ENCODE data around the gene FLYWCH2. TPM values are rescaled to one million over a fixed set of nuclear protein-coding genes. Genes with fewer than 3 reads are reported as not detected.

The FLYWCH2 gene
- total and polyA plus RNA-seq, 2 donors (not counting 3 experiments of a cell fraction or from before 2014, with no cell fraction given): 18.3 to 34.6 TPM

GRCh38 chr16:2839650-2840450, 43.2 kb upstream of the FLYWCH2 start:
- POLR2A ChIA-PET: interaction anchor here (0.6 to 1.6 kb wide), 2 partner anchors 28 to 70 kb away, joined by 3 to 8 read pairs; no protein-coding TSS in a partner anchor
- BruUV-seq (replicated peaks): no TSS peak

GRCh38 chr16:2840914-2841313, 42.1 kb upstream of the FLYWCH2 start:
- H3K9ac ChIP-seq (replicated peaks; ENCODE audit: extremely low read depth, insufficient read depth, low read length): no peak overlapping the region
- BruUV-seq (replicated peaks): no TSS peak
- no peak overlapping the region for H3K27ac ChIP-seq (ENCODE audit: insufficient read depth, low read depth, low read length)
- H3K79me2 ChIP-seq (ENCODE audit: control insufficient read depth, insufficient read depth, low read length): no peaks in the 10 kb centered on the region
- no peak for FAIRE-seq
- no peaks in the 10 kb centered on the region for H3K9me1 ChIP-seq (replicated peaks; ENCODE audit: control insufficient read depth, extremely low read depth, insufficient read depth, low read length)
- dilution Hi-C loops (cut with MboI; ENCODE audit: extremely low pct_ligation_motif_present, low sequenced_read_pairs): no loop called here
- no peaks in the 10 kb centered on the region for H4K20me1 ChIP-seq (replicated peaks; ENCODE audit: control insufficient read depth, extremely low read depth, insufficient read depth, low read length)
- DNase-seq (ENCODE audit: low read depth, low spot score): no peak
- no peaks in the 10 kb centered on the region for H3K27me3 ChIP-seq (ENCODE audit: control insufficient read depth in 2 of 2, insufficient read depth in 2 of 2, low read length in 2 of 2)
- POLR2A ChIA-PET: no interaction called here
- no peak overlapping the region for H2AFZ ChIP-seq (ENCODE audit: low read depth, low read length)
- CTCF ChIA-PET: interaction anchor here (3.0 to 6.4 kb wide), 2 partner anchors 29 to 65 kb away, joined by 15 to 372 read pairs; no protein-coding TSS in a partner anchor
- H3K36me3 ChIP-seq (ENCODE audit: control insufficient read depth in 2 of 2, extremely low read depth in 1 of 2, insufficient read depth in 2 of 2, low read length in 2 of 2): no peaks in the 10 kb centered on the region
- H3K4me2 ChIP-seq (ENCODE audit: insufficient read depth, low read length): no peak overlapping the region
- H3K9me3 ChIP-seq (replicated peaks; ENCODE audit: control insufficient read depth, insufficient read depth, low read length): no peaks in the 10 kb centered on the region
- peaks cover 15% of the 10 kb centered on the region for H3K4me1 ChIP-seq (ENCODE audit: control insufficient read depth, extremely low read depth, insufficient read depth, low read length)
- intact Hi-C loops (cut with micrococcal nuclease): no loop called here
- no peak for TF ChIP-seq MYC (IDR thresholded peaks at IDR 0.05; ENCODE audit: low read depth, low read length)
- no peak for TF ChIP-seq GATA2 (IDR thresholded peaks at IDR 0.05; ENCODE audit: insufficient read depth, insufficient read length, low read depth, low read length)
- TF ChIP-seq POLR2A (IDR thresholded peaks at IDR 0.05; ENCODE audit: low read depth, low read length): no peak
- no peak for TF ChIP-seq CTCF (IDR thresholded peaks at IDR 0.05; ENCODE audit: extremely low read depth in 1 of 2, insufficient read depth in 1 of 2, low read depth in 1 of 2, low read length in 2 of 2)
- no peak for TF ChIP-seq EZH2 (IDR thresholded peaks at IDR 0.05; ENCODE audit: borderline replicate concordance, low read depth, low read length, severe bottlenecking)
- TF ChIP-seq JUN (IDR thresholded peaks at IDR 0.05; ENCODE audit: borderline replicate concordance, insufficient read depth, insufficient read length, low read depth): no peak
- TF ChIP-seq MAX (IDR thresholded peaks at IDR 0.05; ENCODE audit: insufficient read depth, insufficient read length): no peak
- TF ChIP-seq FOS (IDR thresholded peaks at IDR 0.05; ENCODE audit: borderline replicate concordance, insufficient read depth, low read length): no peak
- no peak for TF ChIP-seq POLR2AphosphoS5 (IDR thresholded peaks at IDR 0.05; ENCODE audit: insufficient read depth, low read depth, low read length)
- no peak overlapping the region for H3K4me3 ChIP-seq (replicated peaks in 1 of 3; ENCODE audit: insufficient read depth in 1 of 3, low read depth in 1 of 3, low read length in 3 of 3)

More at GRCh38 chr16:2839650-2840450, 43.2 kb upstream of the FLYWCH2 start:
- Histone ChIP-seq H3K79me2 (ENCODE audit: control insufficient read depth, insufficient read depth, low read length) (no peaks in the 10 kb centered on the region), H3K27ac (ENCODE audit: insufficient read depth, low read depth, low read length) (no peak overlapping the region), H2AFZ (ENCODE audit: low read depth, low read length) (no peak overlapping the region), H4K20me1 (replicated peaks; ENCODE audit: control insufficient read depth, extremely low read depth, insufficient read depth, low read length) (no peaks in the 10 kb centered on the region), H3K4me2 (ENCODE audit: insufficient read depth, low read length) (no peak overlapping the region), H3K9me3 (replicated peaks; ENCODE audit: control insufficient read depth, insufficient read depth, low read length) (no peaks in the 10 kb centered on the region), H3K4me1 (ENCODE audit: control insufficient read depth, extremely low read depth, insufficient read depth, low read length) (peaks cover 23% of the 10 kb centered on the region), H3K9ac (replicated peaks; ENCODE audit: extremely low read depth, insufficient read depth, low read length) (no peak overlapping the region), H3K27me3 (ENCODE audit: control insufficient read depth in 2 of 2, insufficient read depth in 2 of 2, low read length in 2 of 2) (no peaks in the 10 kb centered on the region), H3K36me3 (ENCODE audit: control insufficient read depth in 2 of 2, extremely low read depth in 1 of 2, insufficient read depth in 2 of 2, low read length in 2 of 2) (no peaks in the 10 kb centered on the region), H3K4me3 (replicated peaks in 1 of 3; ENCODE audit: insufficient read depth in 1 of 3, low read depth in 1 of 3, low read length in 3 of 3) (no peak overlapping the region), H3K9me1 (replicated peaks; ENCODE audit: control insufficient read depth, extremely low read depth, insufficient read depth, low read length) (no peaks in the 10 kb centered on the region)
- no peak for TF ChIP-seq FOS (IDR thresholded peaks at IDR 0.05; ENCODE audit: borderline replicate concordance, insufficient read depth, low read length)
- no peak for TF ChIP-seq EZH2 (IDR thresholded peaks at IDR 0.05; ENCODE audit: borderline replicate concordance, low read depth, low read length, severe bottlenecking)
- no peak for TF ChIP-seq GATA2 (IDR thresholded peaks at IDR 0.05; ENCODE audit: insufficient read depth, insufficient read length, low read depth, low read length)
- TF ChIP-seq MYC (IDR thresholded peaks at IDR 0.05; ENCODE audit: low read depth, low read length): no peak
- TF ChIP-seq MAX (IDR thresholded peaks at IDR 0.05; ENCODE audit: insufficient read depth, insufficient read length): no peak
- no peak for FAIRE-seq
- CTCF ChIA-PET: interaction anchor here (0.9 to 6.4 kb wide), 31 partner anchors 9 to 130 kb away, joined by 3 to 372 read pairs (median 8); partner anchors contain the start of genes FLYWCH1, FLYWCH2, PAQR4 and PRSS41
- no peak for DNase-seq (ENCODE audit: low read depth, low spot score)
- dilution Hi-C loops (cut with MboI; ENCODE audit: extremely low pct_ligation_motif_present, low sequenced_read_pairs) (no loop called here), intact Hi-C loops (cut with micrococcal nuclease) (loop anchor here (1.0 to 10.0 kb wide), 4 partner anchors 28 to 79 kb away; partner anchors contain the start of gene ELOB)

Data from endothelial cell of umbilical vein (primary cell).